AG09319 (cell line): Measurements from ENCODE around the gene BOK.

Experiments used
- DNase-seq: peaks from one replicate; pipeline ENCODE4 v3.0.0-alpha.2; 2010; ENCODE audit warnings: low read depth; ENCODE audit errors: extremely low read depth
- CTCF ChIP-seq: IDR thresholded peaks from 2 replicates; pipeline ENCODE4 v1.5.1; 2011; ENCODE audit warnings: low read depth, mild to moderate bottlenecking, inconsistent platforms, low read length, moderate library complexity

BOK gene

GRCh38 chr2:241546771-241547498, 11.6 kb upstream of the BOK start:
- TF ChIP-seq CTCF = no peak
- DNase-seq = peak; percentile 14

GRCh38 chr2:241547781-241548450, 10.6 kb upstream of the BOK start:
- no peak for TF ChIP-seq CTCF

GRCh38 chr2:241548451-241548835, 10.1 kb upstream of the BOK start:
- TF ChIP-seq CTCF = no peak
- no peak for DNase-seq

More at GRCh38 chr2:241547781-241548450, 10.6 kb upstream of the BOK start:
- no peak for DNase-seq

GRCh38 chr2:241550616-241551580, 7.6 kb upstream of the BOK start:
- TF ChIP-seq CTCF = no peak
- DNase-seq = no peak

GRCh38 chr2:241551599-241551997, 6.9 kb upstream of the BOK start:
- TF ChIP-seq CTCF = no peak

GRCh38 chr2:241551998-241552737, 6.4 kb upstream of the BOK start:
- DNase-seq = no peak
- no peak for TF ChIP-seq CTCF

More at GRCh38 chr2:241551599-241551997, 6.9 kb upstream of the BOK start:
- no peak for DNase-seq
